Measurements from ENCODE around the gene LGI2. TPM values are rescaled to one million over a fixed set of nuclear protein-coding genes. Genes with fewer than 3 reads are reported as not detected.
"Not testable (repeated sequence)": the region's sequence is repeated elsewhere in the genome, so short reads cannot be mapped to it uniquely, and the experiment has no call there.

The LGI2 gene
- total RNA-seq, 1 experiment from 2014 or later = not detected

DNA sequence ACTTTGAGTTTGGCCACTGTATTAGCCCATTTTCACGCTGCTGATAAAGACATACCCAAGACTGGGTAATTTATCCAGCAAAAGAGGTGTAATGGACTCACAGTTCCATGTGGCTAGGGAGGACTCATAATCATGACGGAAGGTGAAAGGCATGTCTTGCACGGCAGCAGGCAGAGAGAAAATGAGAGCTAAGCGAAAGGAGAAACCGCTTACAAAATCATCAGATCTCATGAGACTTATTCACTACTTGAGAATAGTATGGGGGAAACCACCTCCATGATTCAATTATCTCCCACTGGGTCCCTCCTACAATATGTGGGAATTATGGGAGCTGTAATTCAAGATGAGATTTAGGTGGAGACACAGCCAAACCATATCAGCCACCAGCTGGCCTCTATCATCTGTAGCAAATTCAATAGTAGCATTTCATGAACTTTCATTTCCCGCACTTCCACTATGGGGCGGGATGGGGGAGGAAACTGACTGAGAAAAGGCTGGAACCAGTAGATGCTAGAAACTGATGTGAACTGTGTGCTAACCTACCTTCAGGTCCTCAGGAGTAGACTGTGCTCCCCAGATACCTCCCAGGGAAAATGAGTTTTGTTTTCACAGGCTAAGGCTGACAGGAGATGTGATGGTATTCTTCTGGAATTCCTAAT, 35.3 kb upstream of the LGI2 start:
- intact Hi-C loops (cut with micrococcal nuclease) = no loop called here
- POLR2A ChIA-PET = no interaction called here
- TF ChIP-seq, protein P1, sequence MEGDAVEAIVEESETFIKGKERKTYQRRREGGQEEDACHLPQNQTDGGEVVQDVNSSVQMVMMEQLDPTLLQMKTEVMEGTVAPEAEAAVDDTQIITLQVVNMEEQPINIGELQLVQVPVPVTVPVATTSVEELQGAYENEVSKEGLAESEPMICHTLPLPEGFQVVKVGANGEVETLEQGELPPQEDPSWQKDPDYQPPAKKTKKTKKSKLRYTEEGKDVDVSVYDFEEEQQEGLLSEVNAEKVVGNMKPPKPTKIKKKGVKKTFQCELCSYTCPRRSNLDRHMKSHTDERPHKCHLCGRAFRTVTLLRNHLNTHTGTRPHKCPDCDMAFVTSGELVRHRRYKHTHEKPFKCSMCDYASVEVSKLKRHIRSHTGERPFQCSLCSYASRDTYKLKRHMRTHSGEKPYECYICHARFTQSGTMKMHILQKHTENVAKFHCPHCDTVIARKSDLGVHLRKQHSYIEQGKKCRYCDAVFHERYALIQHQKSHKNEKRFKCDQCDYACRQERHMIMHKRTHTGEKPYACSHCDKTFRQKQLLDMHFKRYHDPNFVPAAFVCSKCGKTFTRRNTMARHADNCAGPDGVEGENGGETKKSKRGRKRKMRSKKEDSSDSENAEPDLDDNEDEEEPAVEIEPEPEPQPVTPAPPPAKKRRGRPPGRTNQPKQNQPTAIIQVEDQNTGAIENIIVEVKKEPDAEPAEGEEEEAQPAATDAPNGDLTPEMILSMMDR (IDR thresholded peaks at IDR 0.05; ENCODE audit: unreplicated experiment) = no peak
- H3K9me3 Mint-ChIP-seq (ENCODE audit: unreplicated experiment) = no peaks in the 10 kb centered on the region
- H3K27me3 Mint-ChIP-seq (ENCODE audit: insufficient read depth, unreplicated experiment) = no peaks in the 10 kb centered on the region
- no peak overlapping the region for H3K4me3 Mint-ChIP-seq (ENCODE audit: unreplicated experiment)
- H3K27ac Mint-ChIP-seq (ENCODE audit: low read depth, unreplicated experiment) = no peak overlapping the region
- no peaks in the 10 kb centered on the region for H3K4me1 Mint-ChIP-seq (ENCODE audit: insufficient read depth, unreplicated experiment)
- CTCF ChIA-PET = interaction anchor here (0.6 kb wide), 1 partner anchor 298 kb away, joined by 3 read pairs; no protein-coding TSS in a partner anchor
- DNase-seq (ENCODE audit: unreplicated experiment) = no peak
- no peaks in the 10 kb centered on the region for H3K36me3 Mint-ChIP-seq (ENCODE audit: insufficient read depth, unreplicated experiment)
- no TSS peak for BruUV-seq (replicated peaks)

DNA sequence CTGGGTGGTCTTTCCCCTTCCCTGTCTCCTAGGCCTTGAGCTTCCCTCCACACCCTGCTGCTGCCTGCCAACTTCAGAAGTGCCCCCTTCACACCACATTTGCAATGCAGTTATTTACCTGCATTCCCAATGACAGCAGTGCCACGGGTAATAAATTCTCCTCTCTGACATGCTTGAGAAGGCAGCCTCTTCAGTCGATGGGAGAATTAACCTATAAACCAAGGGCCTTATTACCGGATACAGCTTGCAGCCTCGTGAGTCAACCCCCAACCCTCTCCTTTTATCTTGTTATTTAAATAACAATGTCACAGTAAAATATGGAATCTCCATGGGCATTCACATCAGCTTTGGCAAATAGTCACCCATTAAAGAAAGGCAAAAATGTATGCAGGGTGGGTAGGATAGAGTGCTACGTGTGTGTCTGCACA, 34.7 kb upstream of the LGI2 start:
- ChIA-PET CTCF (interaction anchor here (0.7 to 1.3 kb wide), 2 partner anchors 56 to 61 kb away, joined by 3 read pairs; no protein-coding TSS in a partner anchor), POLR2A (no interaction called here)
- no peaks in the 10 kb centered on the region for H3K27me3 Mint-ChIP-seq (ENCODE audit: insufficient read depth, unreplicated experiment)
- no peaks in the 10 kb centered on the region for H3K4me1 Mint-ChIP-seq (ENCODE audit: insufficient read depth, unreplicated experiment)
- no peak for DNase-seq (ENCODE audit: unreplicated experiment)
- intact Hi-C loops (cut with micrococcal nuclease) = no loop called here
- no peaks in the 10 kb centered on the region for H3K36me3 Mint-ChIP-seq (ENCODE audit: insufficient read depth, unreplicated experiment)
- BruUV-seq (replicated peaks) = no TSS peak
- H3K4me3 Mint-ChIP-seq (ENCODE audit: unreplicated experiment) = no peak overlapping the region
- TF ChIP-seq, protein P1 (IDR thresholded peaks at IDR 0.05; ENCODE audit: unreplicated experiment) = no peak
- H3K9me3 Mint-ChIP-seq (ENCODE audit: unreplicated experiment) = no peaks in the 10 kb centered on the region
- H3K27ac Mint-ChIP-seq (ENCODE audit: low read depth, unreplicated experiment) = no peak overlapping the region

DNA sequence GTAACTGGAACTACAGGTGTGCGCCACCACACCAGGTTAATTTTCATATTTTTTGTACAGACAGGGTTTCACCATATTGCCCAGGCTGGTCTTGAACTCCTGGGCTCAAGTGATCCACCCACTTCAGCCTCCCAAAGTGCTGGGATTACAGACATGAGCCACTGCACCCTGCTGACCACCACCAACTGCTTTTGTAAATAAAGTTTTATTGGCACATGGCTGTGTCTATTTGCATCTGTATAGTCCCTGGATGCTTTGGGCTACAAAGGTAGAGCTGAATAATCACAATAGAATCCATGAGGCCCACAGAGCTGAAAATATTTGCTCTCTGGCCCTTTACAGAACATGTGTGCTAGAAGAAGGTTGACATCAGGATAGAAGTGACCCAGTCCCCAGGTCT, 33.7 kb upstream of the LGI2 start:
- BruUV-seq (replicated peaks); H3K36me3 Mint-ChIP-seq (ENCODE audit: insufficient read depth, unreplicated experiment); intact Hi-C loops (cut with micrococcal nuclease); POLR2A ChIA-PET; DNase-seq (ENCODE audit: unreplicated experiment); H3K27ac Mint-ChIP-seq (ENCODE audit: low read depth, unreplicated experiment); H3K4me3 Mint-ChIP-seq (ENCODE audit: unreplicated experiment); H3K27me3 Mint-ChIP-seq (ENCODE audit: insufficient read depth, unreplicated experiment); H3K4me1 Mint-ChIP-seq (ENCODE audit: insufficient read depth, unreplicated experiment); H3K9me3 Mint-ChIP-seq (ENCODE audit: unreplicated experiment): not testable (repeated sequence)
- CTCF ChIA-PET = interaction anchor here (1.3 kb wide), 1 partner anchor 62 kb away, joined by 3 read pairs; no protein-coding TSS in a partner anchor

DNA sequence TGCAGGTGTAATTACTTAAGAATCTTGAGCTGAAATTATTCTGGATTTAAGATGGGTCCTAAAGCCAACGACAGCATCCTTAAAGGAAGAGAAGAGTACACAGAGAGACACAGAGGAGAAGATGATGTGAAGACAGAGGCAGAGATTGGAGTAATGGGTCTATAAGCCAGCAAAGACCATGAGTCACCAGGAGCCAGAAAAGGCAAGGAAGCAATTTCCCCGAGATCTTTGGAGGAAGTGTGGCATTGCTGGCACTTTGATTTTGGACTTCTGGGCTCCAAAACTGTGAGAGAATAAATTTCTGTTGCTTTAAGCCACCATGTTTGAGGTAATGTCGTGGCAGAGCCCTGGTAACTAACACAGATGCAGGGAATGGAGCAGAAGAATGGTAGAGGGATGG, 32.4 kb upstream of the LGI2 start:
- Mint-ChIP-seq H3K9me3 (ENCODE audit: unreplicated experiment) (no peaks in the 10 kb centered on the region), H3K27me3 (ENCODE audit: insufficient read depth, unreplicated experiment) (no peaks in the 10 kb centered on the region), H3K27ac (ENCODE audit: low read depth, unreplicated experiment) (no peak overlapping the region), H3K4me1 (ENCODE audit: insufficient read depth, unreplicated experiment) (no peaks in the 10 kb centered on the region), H3K4me3 (ENCODE audit: unreplicated experiment) (no peak overlapping the region), H3K36me3 (ENCODE audit: insufficient read depth, unreplicated experiment) (no peaks in the 10 kb centered on the region)
- DNase-seq (ENCODE audit: unreplicated experiment) = no peak
- TF ChIP-seq, protein P1 (IDR thresholded peaks at IDR 0.05; ENCODE audit: unreplicated experiment) = no peak
- ChIA-PET CTCF (no interaction called here), POLR2A (no interaction called here)
- BruUV-seq (replicated peaks) = no TSS peak
- intact Hi-C loops (cut with micrococcal nuclease) = no loop called here
